Measurements from ENCODE around the gene TRMT5. TPM values are rescaled to one million over a fixed set of nuclear protein-coding genes. Genes with fewer than 3 reads are reported as not detected.

Gene TRMT5
- total and polyA plus RNA-seq, 2 donors (not counting 1 experiment from before 2014, with no cell fraction given), result 8.0 to 18.3 TPM

GRCh38 chr14:60973070-60973469, 7.8 kb downstream of the TRMT5 start:
- no peak overlapping the region for H2AFZ ChIP-seq (ENCODE audit: low read length)
- H3K36me3 ChIP-seq (ENCODE audit: control insufficient read depth, insufficient read depth, low read length), result peaks cover 4% of the 10 kb centered on the region
- no peaks in the 10 kb centered on the region for H4K20me1 ChIP-seq (ENCODE audit: control insufficient read depth, extremely low read depth, insufficient read depth, low read length)
- no peaks in the 10 kb centered on the region for H3K79me2 ChIP-seq (ENCODE audit: control insufficient read depth, insufficient read depth, low read length)
- H3K4me1 ChIP-seq (ENCODE audit: control insufficient read depth, extremely low read depth, insufficient read depth, low read length), result no peaks in the 10 kb centered on the region
- TF ChIP-seq EZH2 (IDR thresholded peaks at IDR 0.05; ENCODE audit: low read length, missing control alignments) (no peak), CTCF (conservative IDR thresholded peaks at IDR 0.05 in 1 of 2, IDR thresholded peaks at IDR 0.05 in 1 of 2; ENCODE audit: low read depth in 1 of 2, low read length in 2 of 2) (no peak)
- no peaks in the 10 kb centered on the region for H3K9me3 ChIP-seq (ENCODE audit: control insufficient read depth, insufficient read depth, low read depth, low read length)
- no peak overlapping the region for H3K9ac ChIP-seq (ENCODE audit: insufficient read depth, low read length)
- H3K4me2 ChIP-seq (ENCODE audit: extremely low read depth, insufficient read depth, low read length), result no peak overlapping the region
- no peaks in the 10 kb centered on the region for H3K27me3 ChIP-seq (ENCODE audit: control insufficient read depth, insufficient read depth, low read length)
- no peak for DNase-seq (ENCODE audit: low read depth in 2 of 2)
- H3K4me3 ChIP-seq (replicated peaks in 1 of 4; ENCODE audit: control extremely low read depth in 1 of 4, insufficient read depth in 1 of 4, low read depth in 3 of 4, low read length in 4 of 4), result no peak overlapping the region
- no peak overlapping the region for H3K27ac ChIP-seq (ENCODE audit: insufficient read depth, low read length)

GRCh38 chr14:60972295-60972694, 8.6 kb downstream of the TRMT5 start:
- no peak overlapping the region for H3K9ac ChIP-seq (ENCODE audit: insufficient read depth, low read length)
- H4K20me1 ChIP-seq (ENCODE audit: control insufficient read depth, extremely low read depth, insufficient read depth, low read length), result no peaks in the 10 kb centered on the region
- no peaks in the 10 kb centered on the region for H3K9me3 ChIP-seq (ENCODE audit: control insufficient read depth, insufficient read depth, low read depth, low read length)
- H3K4me2 ChIP-seq (ENCODE audit: extremely low read depth, insufficient read depth, low read length), result no peak overlapping the region
- H3K27ac ChIP-seq (ENCODE audit: insufficient read depth, low read length), result no peak overlapping the region
- H3K4me3 ChIP-seq (replicated peaks in 1 of 4; ENCODE audit: control extremely low read depth in 1 of 4, insufficient read depth in 1 of 4, low read depth in 3 of 4, low read length in 4 of 4), result no peak overlapping the region
- DNase-seq (ENCODE audit: low read depth in 2 of 2), result no peak
- TF ChIP-seq EZH2 (IDR thresholded peaks at IDR 0.05; ENCODE audit: low read length, missing control alignments) (no peak), CTCF (conservative IDR thresholded peaks at IDR 0.05 in 1 of 2, IDR thresholded peaks at IDR 0.05 in 1 of 2; ENCODE audit: low read depth in 1 of 2, low read length in 2 of 2) (no peak)
- H3K36me3 ChIP-seq (ENCODE audit: control insufficient read depth, insufficient read depth, low read length), result peaks cover 4% of the 10 kb centered on the region
- no peaks in the 10 kb centered on the region for H3K4me1 ChIP-seq (ENCODE audit: control insufficient read depth, extremely low read depth, insufficient read depth, low read length)
- H3K79me2 ChIP-seq (ENCODE audit: control insufficient read depth, insufficient read depth, low read length), result no peaks in the 10 kb centered on the region
- H3K27me3 ChIP-seq (ENCODE audit: control insufficient read depth, insufficient read depth, low read length), result no peaks in the 10 kb centered on the region
- H2AFZ ChIP-seq (ENCODE audit: low read length), result no peak overlapping the region

GRCh38 chr14:60971271-60971670, 9.6 kb downstream of the TRMT5 start:
- DNase-seq (ENCODE audit: low read depth in 2 of 2), result no peak
- H3K79me2 ChIP-seq (ENCODE audit: control insufficient read depth, insufficient read depth, low read length), result no peaks in the 10 kb centered on the region
- no peak overlapping the region for H3K4me2 ChIP-seq (ENCODE audit: extremely low read depth, insufficient read depth, low read length)
- TF ChIP-seq CTCF (conservative IDR thresholded peaks at IDR 0.05 in 1 of 2, IDR thresholded peaks at IDR 0.05 in 1 of 2; ENCODE audit: low read depth in 1 of 2, low read length in 2 of 2) (no peak), EZH2 (IDR thresholded peaks at IDR 0.05; ENCODE audit: low read length, missing control alignments) (no peak)
- H3K9ac ChIP-seq (ENCODE audit: insufficient read depth, low read length), result no peak overlapping the region
- H2AFZ ChIP-seq (ENCODE audit: low read length), result no peak overlapping the region
- H3K4me1 ChIP-seq (ENCODE audit: control insufficient read depth, extremely low read depth, insufficient read depth, low read length), result no peaks in the 10 kb centered on the region
- no peak overlapping the region for H3K4me3 ChIP-seq (replicated peaks in 1 of 4; ENCODE audit: control extremely low read depth in 1 of 4, insufficient read depth in 1 of 4, low read depth in 3 of 4, low read length in 4 of 4)
- H4K20me1 ChIP-seq (ENCODE audit: control insufficient read depth, extremely low read depth, insufficient read depth, low read length), result no peaks in the 10 kb centered on the region
- H3K9me3 ChIP-seq (ENCODE audit: control insufficient read depth, insufficient read depth, low read depth, low read length), result no peaks in the 10 kb centered on the region
- H3K27me3 ChIP-seq (ENCODE audit: control insufficient read depth, insufficient read depth, low read length), result no peaks in the 10 kb centered on the region
- no peak overlapping the region for H3K27ac ChIP-seq (ENCODE audit: insufficient read depth, low read length)
- peaks cover 3% of the 10 kb centered on the region for H3K36me3 ChIP-seq (ENCODE audit: control insufficient read depth, insufficient read depth, low read length)
